GM12864 (cell line): ENCODE measurements around the gene ERGIC3.

Experiments
- DNase-seq: peaks from one replicate; pipeline ENCODE4 v3.0.0-alpha.2; 2011; ENCODE audit warnings: low read depth
- H3K4me3 ChIP-seq: 2 replicates; pipeline ENCODE4 v1.5.1; 2011; ENCODE audit warnings: mild to moderate bottlenecking, low read depth, low read length, control low read depth
- TF ChIP-seq, protein P1 (sequence below): IDR thresholded peaks from 2 replicates; pipeline ENCODE4 v1.5.1; 2011; ENCODE audit warnings: low read depth, mild to moderate bottlenecking, moderate library complexity, low read length, control low read depth, inconsistent platforms; ENCODE audit errors: missing control alignments

ERGIC3 gene

DNA sequence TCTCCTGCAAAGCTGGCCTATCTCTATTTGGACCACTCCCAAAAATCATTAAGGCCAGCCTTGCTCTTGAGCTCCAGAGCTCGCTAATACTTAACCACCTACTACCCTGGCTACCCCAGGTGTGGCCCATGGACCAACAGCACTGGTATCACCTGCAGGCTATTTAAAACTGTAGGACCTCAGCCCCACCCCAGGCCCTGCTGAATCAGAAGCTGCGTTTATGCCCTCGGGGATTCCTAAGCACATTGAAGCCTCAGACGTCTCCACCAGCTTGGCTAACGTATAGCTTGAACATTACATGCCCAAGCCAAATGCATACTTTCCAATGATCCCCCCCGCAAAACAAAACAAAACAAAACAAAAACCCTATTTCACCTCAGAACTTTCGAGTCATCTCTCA lies 54.0 kb downstream of the ERGIC3 start:
- TF ChIP-seq, protein P1, sequence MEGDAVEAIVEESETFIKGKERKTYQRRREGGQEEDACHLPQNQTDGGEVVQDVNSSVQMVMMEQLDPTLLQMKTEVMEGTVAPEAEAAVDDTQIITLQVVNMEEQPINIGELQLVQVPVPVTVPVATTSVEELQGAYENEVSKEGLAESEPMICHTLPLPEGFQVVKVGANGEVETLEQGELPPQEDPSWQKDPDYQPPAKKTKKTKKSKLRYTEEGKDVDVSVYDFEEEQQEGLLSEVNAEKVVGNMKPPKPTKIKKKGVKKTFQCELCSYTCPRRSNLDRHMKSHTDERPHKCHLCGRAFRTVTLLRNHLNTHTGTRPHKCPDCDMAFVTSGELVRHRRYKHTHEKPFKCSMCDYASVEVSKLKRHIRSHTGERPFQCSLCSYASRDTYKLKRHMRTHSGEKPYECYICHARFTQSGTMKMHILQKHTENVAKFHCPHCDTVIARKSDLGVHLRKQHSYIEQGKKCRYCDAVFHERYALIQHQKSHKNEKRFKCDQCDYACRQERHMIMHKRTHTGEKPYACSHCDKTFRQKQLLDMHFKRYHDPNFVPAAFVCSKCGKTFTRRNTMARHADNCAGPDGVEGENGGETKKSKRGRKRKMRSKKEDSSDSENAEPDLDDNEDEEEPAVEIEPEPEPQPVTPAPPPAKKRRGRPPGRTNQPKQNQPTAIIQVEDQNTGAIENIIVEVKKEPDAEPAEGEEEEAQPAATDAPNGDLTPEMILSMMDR = no peak
- DNase-seq = no peak
- H3K4me3 ChIP-seq = no peak overlapping the region

- H3K4me3 ChIP-seq = no peak overlapping the region
- DNase-seq = no peak
- TF ChIP-seq, protein P1 = no peak
Measured at GRCh38 chr20:35597186-35597585, 55.3 kb downstream of the ERGIC3 start.

- H3K4me3 ChIP-seq = no peak overlapping the region
- TF ChIP-seq, protein P1 = no peak
- DNase-seq = no peak
Measured at GRCh38 chr20:35598476-35598875, 56.6 kb downstream of the ERGIC3 start.

DNA sequence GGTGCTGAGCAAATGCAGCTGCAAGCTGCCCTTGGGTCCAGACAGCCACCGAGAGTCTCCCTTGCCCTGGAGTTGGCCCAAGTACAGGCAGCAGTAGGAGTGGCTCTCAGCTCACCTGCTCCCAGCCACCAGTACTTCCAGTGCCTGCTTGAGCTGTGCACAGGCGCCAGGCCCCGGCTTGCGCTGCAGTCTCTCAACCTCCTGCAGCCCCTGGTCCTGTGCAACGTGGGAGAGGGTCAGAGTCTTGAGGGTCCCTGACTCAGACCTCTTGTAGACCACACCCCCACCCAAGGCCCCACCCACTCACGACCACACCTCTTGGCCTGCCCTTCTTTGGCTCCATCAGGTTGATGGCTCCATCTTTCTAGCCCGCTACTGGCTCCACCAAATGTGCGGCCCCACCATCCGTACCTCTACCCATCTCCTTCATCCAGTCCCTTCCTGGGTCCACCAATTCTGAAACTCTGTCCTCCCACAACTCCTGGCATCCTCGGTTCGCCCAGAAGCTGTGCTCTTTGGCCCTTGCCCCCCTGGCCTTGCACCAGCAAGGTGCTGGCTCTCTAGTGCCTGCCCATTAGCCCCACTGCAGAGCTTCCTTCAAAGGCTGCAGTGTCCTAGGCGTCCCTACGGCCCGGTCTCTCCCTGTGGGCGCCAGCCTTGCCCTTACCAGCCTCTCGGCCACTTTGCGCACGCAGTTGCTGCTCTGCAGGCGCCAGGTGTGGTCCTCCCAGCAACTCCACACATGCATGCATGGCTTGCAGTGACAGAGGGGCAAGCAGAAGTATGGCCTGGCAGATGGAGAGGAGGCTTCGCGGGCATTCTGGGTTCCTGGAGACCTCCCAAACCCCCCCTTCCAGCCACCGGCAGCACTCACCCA lies 57.3 kb downstream of the ERGIC3 start:
- no peak for DNase-seq
- TF ChIP-seq, protein P1 = no peak
- no peak overlapping the region for H3K4me3 ChIP-seq

DNA sequence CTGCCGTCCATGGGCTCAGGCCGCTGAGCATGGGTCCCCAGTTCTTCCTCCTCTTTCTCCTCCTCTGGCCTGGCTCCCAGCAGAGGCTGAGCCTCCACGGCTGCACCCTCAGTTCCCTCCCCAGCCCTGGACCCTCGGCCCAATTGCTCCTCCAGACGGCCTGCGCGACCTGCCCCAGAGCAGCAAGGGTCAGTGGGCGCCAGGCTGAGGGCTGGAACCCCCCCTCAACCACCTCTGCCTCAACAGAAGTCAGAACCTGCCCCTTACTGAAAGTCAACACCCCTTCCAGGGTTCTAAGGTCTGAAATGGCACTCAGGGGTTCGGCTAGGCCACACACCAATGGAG lies 57.9 kb downstream of the ERGIC3 start:
- TF ChIP-seq, protein P1 = no peak
- H3K4me3 ChIP-seq = no peak overlapping the region
- no peak for DNase-seq

DNA sequence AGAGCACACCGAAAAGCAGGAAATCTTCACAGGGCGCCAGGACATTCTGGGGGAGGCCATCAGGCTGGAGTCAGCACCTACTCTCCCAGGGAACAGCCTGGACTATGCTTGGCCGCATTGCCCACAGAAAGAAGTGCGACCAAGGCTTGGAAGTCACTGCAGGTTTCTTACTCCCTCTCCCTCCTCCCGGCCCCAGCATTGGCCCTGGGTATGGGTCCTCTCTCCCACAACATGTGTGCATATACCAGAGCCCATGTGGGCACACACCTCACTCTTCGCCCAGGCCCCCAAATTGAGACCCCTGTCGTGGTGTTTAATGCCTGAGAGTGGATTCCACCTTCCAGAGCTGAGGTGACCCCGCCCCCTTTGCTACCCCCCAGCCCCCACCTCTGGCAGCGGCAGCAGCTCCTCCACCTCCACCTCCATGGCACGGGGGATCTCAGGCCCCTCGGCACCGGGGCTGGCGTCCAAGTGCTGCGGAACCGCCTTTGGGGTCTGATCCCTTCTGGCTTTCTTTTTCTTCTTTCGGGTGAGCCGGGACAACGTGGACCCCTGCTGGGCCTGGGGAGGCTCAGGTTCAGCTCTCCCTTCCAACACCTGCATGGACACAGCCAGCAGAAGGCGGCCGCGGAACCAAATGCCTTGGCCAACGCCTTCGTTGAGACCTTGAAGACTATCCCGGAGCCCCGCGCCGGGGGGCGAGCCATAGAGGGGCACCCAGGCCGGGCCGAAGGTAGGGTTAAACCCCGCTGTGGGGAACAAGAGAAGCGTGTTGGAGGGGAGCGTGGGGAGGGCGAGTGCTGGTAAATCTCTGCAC lies 58.5 kb downstream of the ERGIC3 start:
- no peak for DNase-seq
- TF ChIP-seq, protein P1 = no peak
- H3K4me3 ChIP-seq = no peak overlapping the region
